ENCODE measurements around the gene ATXN1.

DNA sequence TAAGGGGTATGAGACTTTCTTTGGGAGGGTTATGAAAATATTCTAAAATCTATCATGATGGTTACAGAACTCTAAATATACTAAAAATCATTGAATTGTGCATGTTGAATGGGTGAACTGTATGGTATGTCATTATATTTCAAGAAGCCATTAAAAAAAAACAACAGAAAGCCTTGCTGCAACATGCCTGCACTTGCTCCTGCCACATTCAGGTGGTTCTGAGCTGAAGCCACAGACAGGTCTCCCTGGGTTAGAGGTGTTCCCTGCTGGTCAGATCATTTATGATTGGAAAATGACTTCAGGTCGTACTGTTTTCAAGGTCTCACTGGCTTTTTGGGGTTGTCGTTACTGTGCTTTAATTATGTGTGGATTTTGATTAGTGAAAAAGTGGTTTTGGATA is 509.6 kb downstream of the ATXN1 start:
- TF ChIP-seq, protein P1, sequence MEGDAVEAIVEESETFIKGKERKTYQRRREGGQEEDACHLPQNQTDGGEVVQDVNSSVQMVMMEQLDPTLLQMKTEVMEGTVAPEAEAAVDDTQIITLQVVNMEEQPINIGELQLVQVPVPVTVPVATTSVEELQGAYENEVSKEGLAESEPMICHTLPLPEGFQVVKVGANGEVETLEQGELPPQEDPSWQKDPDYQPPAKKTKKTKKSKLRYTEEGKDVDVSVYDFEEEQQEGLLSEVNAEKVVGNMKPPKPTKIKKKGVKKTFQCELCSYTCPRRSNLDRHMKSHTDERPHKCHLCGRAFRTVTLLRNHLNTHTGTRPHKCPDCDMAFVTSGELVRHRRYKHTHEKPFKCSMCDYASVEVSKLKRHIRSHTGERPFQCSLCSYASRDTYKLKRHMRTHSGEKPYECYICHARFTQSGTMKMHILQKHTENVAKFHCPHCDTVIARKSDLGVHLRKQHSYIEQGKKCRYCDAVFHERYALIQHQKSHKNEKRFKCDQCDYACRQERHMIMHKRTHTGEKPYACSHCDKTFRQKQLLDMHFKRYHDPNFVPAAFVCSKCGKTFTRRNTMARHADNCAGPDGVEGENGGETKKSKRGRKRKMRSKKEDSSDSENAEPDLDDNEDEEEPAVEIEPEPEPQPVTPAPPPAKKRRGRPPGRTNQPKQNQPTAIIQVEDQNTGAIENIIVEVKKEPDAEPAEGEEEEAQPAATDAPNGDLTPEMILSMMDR (conservative IDR thresholded peaks at IDR 0.05; ENCODE audit: low read depth, low read length) = no peak
- no peak for TF ChIP-seq EZH2 (IDR thresholded peaks at IDR 0.05; ENCODE audit: borderline replicate concordance, low read depth, low read length, poor library complexity, severe bottlenecking)
